WERI-Rb-1 (cell line): ENCODE measurements around the gene AFF3.

Source experiments
- DNase-seq: peaks from one replicate; pipeline ENCODE4 v3.0.0-alpha.2; 2020
- H3K27ac ChIP-seq: fragments of 250-450 bp; sonication (Bioruptor Pico); 2 replicates; pipeline ENCODE4 v1.5.1; 2020; ENCODE audit warnings: mild to moderate bottlenecking, moderate library complexity
- H3K27me3 ChIP-seq: fragments of 250-450 bp; sonication (Bioruptor Pico); 2 replicates; pipeline ENCODE4 v1.5.1; 2021; ENCODE audit warnings: mild to moderate bottlenecking, low read depth, moderate library complexity; ENCODE audit not compliant: insufficient read depth, severe bottlenecking
- H3K36me3 ChIP-seq: fragments of 250-450 bp; sonication (Bioruptor Pico); 2 replicates; pipeline ENCODE4 v1.5.1; 2020; ENCODE audit warnings: mild to moderate bottlenecking, moderate library complexity
- H3K4me3 ChIP-seq: 2 replicates; pipeline ENCODE4 v1.5.1; 2011; ENCODE audit warnings: low read depth, mild to moderate bottlenecking, control low read depth, low read length
- H3K9me3 ChIP-seq: fragments of 250-450 bp; sonication (Bioruptor Pico); 2 replicates; pipeline ENCODE4 v1.5.1; 2021; ENCODE audit warnings: mild to moderate bottlenecking, moderate library complexity; ENCODE audit not compliant: severe bottlenecking
- CTCF ChIP-seq: IDR thresholded peaks from 2 replicates; pipeline ENCODE4 v1.5.1; 2011; ENCODE audit warnings: low read depth, mild to moderate bottlenecking, control low read depth, inconsistent platforms, low read length

AFF3 gene

GRCh38 chr2:100184055-100184737 is 41.8 kb upstream of the AFF3 start:
- DNase-seq, result no peak
- Histone ChIP-seq H3K4me3 (no peak overlapping the region), H3K36me3 (no peaks in the 10 kb centered on the region), H3K9me3 (no peaks in the 10 kb centered on the region), H3K27me3 (no peaks in the 10 kb centered on the region), H3K27ac (no peak overlapping the region)
- TF ChIP-seq CTCF, result no peak

GRCh38 chr2:100182494-100183361 is 40.3 kb upstream of the AFF3 start:
- no peaks in the 10 kb centered on the region for H3K36me3 ChIP-seq
- H3K27ac ChIP-seq, result no peak overlapping the region
- no peaks in the 10 kb centered on the region for H3K27me3 ChIP-seq
- TF ChIP-seq CTCF, result no peak
- DNase-seq, result no peak
- H3K4me3 ChIP-seq, result no peak overlapping the region
- H3K9me3 ChIP-seq, result no peaks in the 10 kb centered on the region

- Histone ChIP-seq H3K9me3 (no peaks in the 10 kb centered on the region), H3K4me3 (no peak overlapping the region), H3K27me3 (no peaks in the 10 kb centered on the region), H3K27ac (no peak overlapping the region), H3K36me3 (no peaks in the 10 kb centered on the region)
- DNase-seq, result no peak
- TF ChIP-seq CTCF, result no peak
These were observed 38.1 kb upstream of the AFF3 start for GRCh38 chr2:100180503-100180902.

- H3K27me3 ChIP-seq, result no peaks in the 10 kb centered on the region
- no peak for DNase-seq
These were observed 37.4 kb upstream of the AFF3 start for GRCh38 chr2:100179806-100180205.

GRCh38 chr2:100178864-100179263 is 36.5 kb upstream of the AFF3 start:
- no peak for DNase-seq
- Histone ChIP-seq H3K27ac (no peak overlapping the region), H3K27me3 (no peaks in the 10 kb centered on the region), H3K4me3 (no peak overlapping the region), H3K9me3 (no peaks in the 10 kb centered on the region), H3K36me3 (no peaks in the 10 kb centered on the region)
- TF ChIP-seq CTCF, result no peak

More at GRCh38 chr2:100179806-100180205, 37.4 kb upstream of the AFF3 start:
- Histone ChIP-seq H3K36me3 (no peaks in the 10 kb centered on the region), H3K27ac (no peak overlapping the region), H3K4me3 (no peak overlapping the region), H3K9me3 (no peaks in the 10 kb centered on the region)
- no peak for TF ChIP-seq CTCF
